LNCAP (cell line): ENCODE data around the gene FAM186B.

Experiments
- CTCF ChIP-seq: fragments of 450-650 bp; IDR thresholded peaks from 2 replicates; pipeline ENCODE4 v1.5.1; 2017; ENCODE audit warnings: mild to moderate bottlenecking

The FAM186B gene

GRCh38 chr12:49632986-49633702 is 27.7 kb upstream of the FAM186B start:
- TF ChIP-seq CTCF = no peak

- no peak for TF ChIP-seq CTCF
These were observed 27.0 kb upstream of the FAM186B start for GRCh38 chr12:49632401-49632800.

- TF ChIP-seq CTCF = no peak
These were observed 26.0 kb upstream of the FAM186B start for GRCh38 chr12:49631336-49631907.

- TF ChIP-seq CTCF = no peak
These were observed 22.4 kb upstream of the FAM186B start for GRCh38 chr12:49627752-49628360.

- no peak for TF ChIP-seq CTCF
These were observed 21.4 kb upstream of the FAM186B start for GRCh38 chr12:49626836-49627235.

- peak; percentile 8; the same call in 1 of the 2 replicates for TF ChIP-seq CTCF
These were observed 20.9 kb upstream of the FAM186B start for GRCh38 chr12:49626169-49626835.

- no peak for TF ChIP-seq CTCF
These were observed 19.6 kb upstream of the FAM186B start for GRCh38 chr12:49624921-49625577.
